ENCODE measurements around the gene FYB1. TPM values are rescaled to one million over a fixed set of nuclear protein-coding genes. Genes with fewer than 3 reads are reported as not detected.

The FYB1 gene
- total RNA-seq, 1 experiment from 2014 or later = not detected

- Histone ChIP-seq H3K27ac (ENCODE audit: insufficient read length, low read depth, low read length) (no peak overlapping the region), H2BK20ac (ENCODE audit: low read depth, low read length, poor library complexity, severe bottlenecking) (no peak overlapping the region), H3K56ac (ENCODE audit: insufficient read length, low read depth, low read length) (no peak overlapping the region), H4K20me1 (ENCODE audit: control insufficient read depth, insufficient read depth, insufficient read length) (no peaks in the 10 kb centered on the region), H4K91ac (ENCODE audit: insufficient read length, low read depth, low read length) (no peak overlapping the region), H2AFZ (ENCODE audit: low read length) (no peak overlapping the region), H3K79me1 (ENCODE audit: insufficient read depth, low read depth, low read length, poor library complexity, severe bottlenecking) (no peaks in the 10 kb centered on the region), H3K4me2 (ENCODE audit: insufficient read depth, insufficient read length, low read length) (no peak overlapping the region), H2BK120ac (ENCODE audit: low read depth, low read length, poor library complexity, severe bottlenecking) (no peak overlapping the region), H2AK5ac (ENCODE audit: insufficient read length, low read length) (no peak overlapping the region), H3K18ac (ENCODE audit: insufficient read length, low read depth, low read length) (no peak overlapping the region), H4K8ac (replicated peaks; ENCODE audit: insufficient read length, low read depth, low read length) (no peak overlapping the region), H3K23ac (ENCODE audit: insufficient read length, low read depth, low read length) (no peak overlapping the region), H2BK12ac (ENCODE audit: insufficient read length, low read depth, low read length) (no peak overlapping the region), H3K79me2 (ENCODE audit: insufficient read depth, low read length) (no peaks in the 10 kb centered on the region), H3K9me3 (ENCODE audit: control insufficient read depth, low read depth, low read length) (no peaks in the 10 kb centered on the region), H2BK15ac (ENCODE audit: low read depth, low read length) (no peak overlapping the region), H3K4me1 (ENCODE audit: insufficient read depth, low read length) (no peaks in the 10 kb centered on the region), H3K4ac (ENCODE audit: low read depth, low read length) (no peak overlapping the region), H3K23me2 (ENCODE audit: insufficient read length, low read depth, low read length, poor library complexity, severe bottlenecking) (no peaks in the 10 kb centered on the region), H3K9ac (ENCODE audit: extremely low read depth, insufficient read length, low read length) (no peak overlapping the region), H3K14ac (ENCODE audit: insufficient read depth, low read length) (no peak overlapping the region), H3T11ph (ENCODE audit: low read length) (no peak overlapping the region), H4K5ac (ENCODE audit: insufficient read length, low read depth, low read length) (no peak overlapping the region), H2BK5ac (ENCODE audit: insufficient read length, low read length) (no peak overlapping the region), H3K27me3 (ENCODE audit: insufficient read depth, low read length) (no peaks in the 10 kb centered on the region)
- WGBS (ENCODE audit: extremely low coverage, insufficient read length, low lambda C conversion rate) = no CpG with 5 or more reads among the region's 2 CpGs
- H3K9me3 Mint-ChIP-seq = peaks cover 0 to 2% of the 10 kb centered on the region in 2 experiments; a peak in 2 of 5 replicates
- TF ChIP-seq, protein P1, sequence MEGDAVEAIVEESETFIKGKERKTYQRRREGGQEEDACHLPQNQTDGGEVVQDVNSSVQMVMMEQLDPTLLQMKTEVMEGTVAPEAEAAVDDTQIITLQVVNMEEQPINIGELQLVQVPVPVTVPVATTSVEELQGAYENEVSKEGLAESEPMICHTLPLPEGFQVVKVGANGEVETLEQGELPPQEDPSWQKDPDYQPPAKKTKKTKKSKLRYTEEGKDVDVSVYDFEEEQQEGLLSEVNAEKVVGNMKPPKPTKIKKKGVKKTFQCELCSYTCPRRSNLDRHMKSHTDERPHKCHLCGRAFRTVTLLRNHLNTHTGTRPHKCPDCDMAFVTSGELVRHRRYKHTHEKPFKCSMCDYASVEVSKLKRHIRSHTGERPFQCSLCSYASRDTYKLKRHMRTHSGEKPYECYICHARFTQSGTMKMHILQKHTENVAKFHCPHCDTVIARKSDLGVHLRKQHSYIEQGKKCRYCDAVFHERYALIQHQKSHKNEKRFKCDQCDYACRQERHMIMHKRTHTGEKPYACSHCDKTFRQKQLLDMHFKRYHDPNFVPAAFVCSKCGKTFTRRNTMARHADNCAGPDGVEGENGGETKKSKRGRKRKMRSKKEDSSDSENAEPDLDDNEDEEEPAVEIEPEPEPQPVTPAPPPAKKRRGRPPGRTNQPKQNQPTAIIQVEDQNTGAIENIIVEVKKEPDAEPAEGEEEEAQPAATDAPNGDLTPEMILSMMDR (conservative IDR thresholded peaks at IDR 0.05) = no peak
- no peak for DNase-seq
- H3K27me3 Mint-ChIP-seq (ENCODE audit: low read depth) = no peaks in the 10 kb centered on the region
- H3K27ac Mint-ChIP-seq = no peak overlapping the region; a peak in 1 of 7 replicates
- peaks cover 5% of the 10 kb centered on the region in 2 experiments for H3K4me1 Mint-ChIP-seq
- no peaks in the 10 kb centered on the region for H3K36me3 Mint-ChIP-seq (ENCODE audit: insufficient read depth in 1 of 3, low read depth in 3 of 3)
- no peak overlapping the region for H3K4me3 Mint-ChIP-seq
Observed at GRCh38 chr5:39167972-39168342, 51.4 kb downstream of the FYB1 start.

Data from H9 (cell line).